Measurements from ENCODE around the gene OR1J1. TPM values are rescaled to one million over a fixed set of nuclear protein-coding genes. Genes with fewer than 3 reads are reported as not detected.

Gene OR1J1
- total RNA-seq, 4 donors from 2014 or later, result not detected

DNA sequence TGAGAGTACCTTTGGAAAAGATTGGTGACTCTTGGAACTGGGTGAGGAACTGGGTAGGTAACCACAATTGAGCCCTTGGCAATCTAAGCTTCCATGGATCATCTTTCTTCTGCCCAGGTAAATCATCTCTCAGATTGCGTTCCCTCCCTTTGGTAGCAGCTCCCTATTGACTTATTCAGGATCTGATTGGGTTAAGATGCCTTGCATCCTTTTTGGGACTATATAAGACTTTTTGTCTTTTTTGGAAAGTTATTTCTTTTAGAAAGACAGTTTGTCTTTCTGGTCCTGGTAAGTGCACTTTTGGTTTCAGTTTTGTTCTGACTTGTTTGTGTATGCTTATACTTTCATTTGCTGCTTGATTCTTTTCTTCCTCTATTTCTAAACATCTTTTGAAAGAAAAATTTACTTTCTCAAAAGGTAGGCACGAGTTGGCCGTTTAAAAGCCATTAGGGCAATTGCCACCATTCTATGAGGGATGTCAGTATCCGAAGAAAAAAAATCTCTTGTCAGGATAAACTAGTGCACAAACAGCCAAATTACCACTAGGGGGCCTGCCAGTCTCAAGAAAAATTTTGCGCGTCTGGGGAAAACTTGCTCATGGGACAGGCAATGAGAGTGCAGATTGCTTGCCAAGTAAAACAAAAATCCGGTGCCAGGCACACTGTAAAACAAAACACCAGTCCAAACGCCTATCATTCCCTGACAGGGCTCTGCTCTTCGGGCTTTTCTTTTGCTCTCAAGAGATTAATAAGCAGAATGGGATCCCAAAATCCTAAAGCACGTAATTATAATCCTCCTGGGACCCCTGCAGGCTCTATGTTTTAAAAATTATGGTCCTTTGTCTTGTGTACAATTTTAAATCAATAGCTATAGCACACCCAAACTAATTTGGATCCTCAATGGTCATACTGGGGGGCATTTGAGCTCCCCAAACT, 12.8 kb downstream of the OR1J1 start:
- H3K9me3 ChIP-seq, result no peaks in the 10 kb centered on the region
- intact Hi-C loops (cut with DNase I; ENCODE audit: low total_unique reads), result no loop called here
- H3K4me1 ChIP-seq, result no peaks in the 10 kb centered on the region
- no peaks in the 10 kb centered on the region for H3K36me3 ChIP-seq
- H3K27ac ChIP-seq, result no peak overlapping the region
- no peaks in the 10 kb centered on the region for H3K27me3 ChIP-seq
- peak overlapping the region; percentile 25 to 26 for H3K4me3 ChIP-seq
- TF ChIP-seq CTCF (IDR thresholded peaks at IDR 0.05) (peak; percentile 69 to 79 (median 78)), POLR2A (IDR thresholded peaks at IDR 0.05) (no peak)
- peak; percentile 63 to 79 for DNase-seq

GRCh38 chr9:122463828-122464632, 13.7 kb downstream of the OR1J1 start:
- intact Hi-C loops (cut with DNase I; ENCODE audit: low total_unique reads), result no loop called here
- H3K27ac ChIP-seq, result no peak overlapping the region

DNA sequence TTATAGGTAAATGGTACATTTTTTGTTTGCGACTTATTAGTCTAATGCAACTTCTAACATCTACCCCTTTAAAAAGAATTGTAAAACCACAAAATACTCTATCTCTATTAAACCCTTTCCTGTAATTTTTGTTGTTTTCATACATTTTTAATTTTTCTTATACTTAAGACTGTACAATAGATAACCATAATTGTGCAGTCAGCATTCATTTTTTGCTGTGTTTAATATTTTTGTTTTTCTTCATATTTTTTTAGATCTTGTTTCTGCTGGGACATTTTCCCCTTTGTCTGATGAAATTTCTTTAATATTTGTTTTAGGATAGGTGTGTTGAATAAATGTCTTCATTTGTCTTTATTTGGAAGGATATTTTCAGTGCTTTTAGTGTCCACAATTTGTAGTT, 19.9 kb downstream of the OR1J1 start:
- Histone ChIP-seq H3K27ac (no peak overlapping the region), H3K4me3 (no peak overlapping the region), H3K9me3 (no peaks in the 10 kb centered on the region), H3K36me3 (no peaks in the 10 kb centered on the region), H3K4me1 (no peaks in the 10 kb centered on the region), H3K27me3 (no peaks in the 10 kb centered on the region)
- TF ChIP-seq CTCF (IDR thresholded peaks at IDR 0.05) (no peak), POLR2A (IDR thresholded peaks at IDR 0.05) (no peak)
- no peak for DNase-seq
- intact Hi-C loops (cut with DNase I; ENCODE audit: low total_unique reads), result no loop called here

More at GRCh38 chr9:122463828-122464632, 13.7 kb downstream of the OR1J1 start:
- no peaks in the 10 kb centered on the region for H3K9me3 ChIP-seq
- no peak for DNase-seq
- no peaks in the 10 kb centered on the region for H3K36me3 ChIP-seq
- H3K4me1 ChIP-seq, result no peaks in the 10 kb centered on the region
- H3K27me3 ChIP-seq, result no peaks in the 10 kb centered on the region
- TF ChIP-seq CTCF (IDR thresholded peaks at IDR 0.05) (no peak), POLR2A (IDR thresholded peaks at IDR 0.05) (no peak)
- no peak overlapping the region for H3K4me3 ChIP-seq

GRCh38 chr9:122456123-122456522, 21.6 kb downstream of the OR1J1 start:
- H3K4me3 ChIP-seq, result no peak overlapping the region
- intact Hi-C loops (cut with DNase I; ENCODE audit: low total_unique reads), result no loop called here
- H3K27me3 ChIP-seq, result no peaks in the 10 kb centered on the region
- H3K4me1 ChIP-seq, result no peaks in the 10 kb centered on the region
- TF ChIP-seq POLR2A (IDR thresholded peaks at IDR 0.05) (no peak), CTCF (IDR thresholded peaks at IDR 0.05) (no peak)
- H3K9me3 ChIP-seq, result no peaks in the 10 kb centered on the region
- H3K36me3 ChIP-seq, result no peaks in the 10 kb centered on the region
- no peak overlapping the region for H3K27ac ChIP-seq
- no peak for DNase-seq

All from uterus (tissue), 4 donors.